OCI-LY1 (cell line): ENCODE results near the gene CDH8.
A peak's percentile ranks its signal among the peaks of the same experiment; 100 is the strongest.

Experiments
- EZH2 ChIP-seq: fragments of 200-600 bp; sonication (generic), shearing (Covaris generic); IDR thresholded peaks from 2 replicates; pipeline ENCODE4 v1.8.0; 2017; ENCODE audit warnings: borderline replicate concordance, mixed run types, mild to moderate bottlenecking, antibody characterized with exemption, low read length, moderate library complexity, mixed read lengths
- TF ChIP-seq, protein P1 (sequence below): fragments of 200-600 bp; sonication (generic), shearing (Covaris generic); IDR thresholded peaks from 2 replicates; pipeline ENCODE4 v1.5.1; 2017; ENCODE audit warnings: mild to moderate bottlenecking, antibody characterized with exemption, low read length, moderate library complexity, mixed read lengths

DNA sequence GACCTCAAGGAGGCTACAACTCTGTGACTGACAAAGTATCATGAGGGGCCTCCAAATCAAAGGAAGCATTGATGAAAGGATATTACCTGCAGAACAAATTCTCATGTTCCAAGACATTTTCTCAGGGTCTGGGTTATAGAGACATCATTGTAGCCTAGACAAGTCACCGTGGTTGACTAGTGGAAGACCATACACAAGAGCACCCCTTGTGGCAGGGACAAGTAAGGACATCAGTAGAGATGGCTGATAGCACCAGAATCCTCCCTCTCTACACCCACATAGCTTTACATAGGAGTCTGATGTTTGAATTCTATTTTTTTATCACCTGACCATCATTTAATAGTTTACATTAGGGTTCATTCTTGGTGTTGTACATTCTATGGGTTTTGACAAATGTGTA, 32.5 kb upstream of the CDH8 start:
- TF ChIP-seq, protein P1, sequence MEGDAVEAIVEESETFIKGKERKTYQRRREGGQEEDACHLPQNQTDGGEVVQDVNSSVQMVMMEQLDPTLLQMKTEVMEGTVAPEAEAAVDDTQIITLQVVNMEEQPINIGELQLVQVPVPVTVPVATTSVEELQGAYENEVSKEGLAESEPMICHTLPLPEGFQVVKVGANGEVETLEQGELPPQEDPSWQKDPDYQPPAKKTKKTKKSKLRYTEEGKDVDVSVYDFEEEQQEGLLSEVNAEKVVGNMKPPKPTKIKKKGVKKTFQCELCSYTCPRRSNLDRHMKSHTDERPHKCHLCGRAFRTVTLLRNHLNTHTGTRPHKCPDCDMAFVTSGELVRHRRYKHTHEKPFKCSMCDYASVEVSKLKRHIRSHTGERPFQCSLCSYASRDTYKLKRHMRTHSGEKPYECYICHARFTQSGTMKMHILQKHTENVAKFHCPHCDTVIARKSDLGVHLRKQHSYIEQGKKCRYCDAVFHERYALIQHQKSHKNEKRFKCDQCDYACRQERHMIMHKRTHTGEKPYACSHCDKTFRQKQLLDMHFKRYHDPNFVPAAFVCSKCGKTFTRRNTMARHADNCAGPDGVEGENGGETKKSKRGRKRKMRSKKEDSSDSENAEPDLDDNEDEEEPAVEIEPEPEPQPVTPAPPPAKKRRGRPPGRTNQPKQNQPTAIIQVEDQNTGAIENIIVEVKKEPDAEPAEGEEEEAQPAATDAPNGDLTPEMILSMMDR, result peak; percentile 54
- TF ChIP-seq EZH2, result no peak
